Activated CD8-positive, alpha-beta memory T cell treated with anti-CD3 and anti-CD28 coated beads for 1 hour (primary cell): ENCODE results near the gene GOLIM4.
"Not testable (repeated sequence)": the region's sequence is repeated elsewhere in the genome, so short reads cannot be mapped to it uniquely, and the experiment has no call there.

ENCODE experiments used
- DNase-seq, 2 donors: peaks; one replicate each; pipeline ENCODE4 v3.0.0-alpha.2; 2020; ENCODE audit warnings: low read depth in 1 of 2; ENCODE audit errors: extremely low read depth in 1 of 2

The GOLIM4 gene, protein sequence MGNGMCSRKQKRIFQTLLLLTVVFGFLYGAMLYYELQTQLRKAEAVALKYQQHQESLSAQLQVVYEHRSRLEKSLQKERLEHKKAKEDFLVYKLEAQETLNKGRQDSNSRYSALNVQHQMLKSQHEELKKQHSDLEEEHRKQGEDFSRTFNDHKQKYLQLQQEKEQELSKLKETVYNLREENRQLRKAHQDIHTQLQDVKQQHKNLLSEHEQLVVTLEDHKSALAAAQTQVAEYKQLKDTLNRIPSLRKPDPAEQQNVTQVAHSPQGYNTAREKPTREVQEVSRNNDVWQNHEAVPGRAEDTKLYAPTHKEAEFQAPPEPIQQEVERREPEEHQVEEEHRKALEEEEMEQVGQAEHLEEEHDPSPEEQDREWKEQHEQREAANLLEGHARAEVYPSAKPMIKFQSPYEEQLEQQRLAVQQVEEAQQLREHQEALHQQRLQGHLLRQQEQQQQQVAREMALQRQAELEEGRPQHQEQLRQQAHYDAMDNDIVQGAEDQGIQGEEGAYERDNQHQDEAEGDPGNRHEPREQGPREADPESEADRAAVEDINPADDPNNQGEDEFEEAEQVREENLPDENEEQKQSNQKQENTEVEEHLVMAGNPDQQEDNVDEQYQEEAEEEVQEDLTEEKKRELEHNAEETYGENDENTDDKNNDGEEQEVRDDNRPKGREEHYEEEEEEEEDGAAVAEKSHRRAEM

DNA sequence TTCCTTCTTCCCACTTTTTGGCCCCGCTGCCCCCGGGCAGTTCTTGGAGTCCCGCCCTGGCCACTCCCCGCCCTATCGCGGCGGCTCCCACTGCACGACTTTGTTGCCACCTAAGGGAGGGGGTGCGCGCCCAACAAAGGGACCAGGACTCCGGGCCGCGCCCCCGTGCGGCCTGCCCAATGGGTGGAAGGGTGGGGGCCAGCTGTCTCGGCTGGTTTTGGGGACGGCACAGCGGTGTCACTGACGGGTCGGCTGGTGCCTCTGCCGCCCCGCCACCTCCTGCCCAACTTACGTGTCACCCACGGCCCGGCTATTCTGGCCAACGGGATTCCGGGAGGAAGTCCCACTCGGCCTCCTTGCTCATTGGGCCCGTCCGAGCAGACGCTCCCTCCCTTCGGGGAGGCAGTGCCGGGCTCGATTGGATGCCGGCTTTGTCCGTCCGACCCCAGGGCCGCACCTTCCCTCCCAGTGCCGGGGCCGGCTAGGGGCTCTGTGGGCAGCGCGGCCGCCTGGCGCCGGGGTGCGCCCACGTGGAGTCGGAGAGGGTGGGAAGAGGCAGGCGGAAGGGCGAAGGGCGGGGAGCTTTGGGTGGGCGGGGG lies at the start of gene GOLIM4:
Gene GOLIM4, minus strand, starts transcription at position 314 of the 599 bp plus-strand sequence. CDS start 639 bp downstream, outside the sequence.
- DNase-seq: peak in 1 of 2 donors; percentile 18

DNA sequence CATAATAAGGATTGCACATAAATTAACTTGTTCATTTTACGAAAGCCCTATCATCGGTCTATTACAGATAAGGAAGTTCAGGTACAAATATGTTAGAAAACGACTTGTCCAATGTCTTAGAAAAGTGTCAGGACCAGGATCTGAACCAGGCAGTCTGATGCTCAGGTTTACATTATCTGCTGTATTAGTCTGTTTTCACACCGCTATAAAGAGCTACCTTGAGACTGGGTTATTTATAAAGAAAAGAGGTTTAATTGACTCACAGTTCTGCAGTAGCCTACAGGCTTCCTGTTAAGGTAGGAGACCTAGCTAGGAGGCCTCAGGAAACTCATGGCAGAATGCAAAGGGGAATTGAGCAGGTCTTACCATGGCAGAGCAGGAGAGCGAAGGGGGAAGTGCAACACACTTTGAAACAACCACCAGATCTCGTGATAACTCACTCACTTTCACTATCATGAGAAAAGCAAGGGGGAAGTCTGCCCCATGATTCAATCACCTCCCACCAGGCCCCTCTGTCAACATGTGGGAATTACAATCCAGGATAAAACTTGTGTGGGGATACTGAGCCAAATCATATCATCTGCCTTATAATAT lies 45.8 kb upstream of the GOLIM4 start:
- DNase-seq: no peak

DNA sequence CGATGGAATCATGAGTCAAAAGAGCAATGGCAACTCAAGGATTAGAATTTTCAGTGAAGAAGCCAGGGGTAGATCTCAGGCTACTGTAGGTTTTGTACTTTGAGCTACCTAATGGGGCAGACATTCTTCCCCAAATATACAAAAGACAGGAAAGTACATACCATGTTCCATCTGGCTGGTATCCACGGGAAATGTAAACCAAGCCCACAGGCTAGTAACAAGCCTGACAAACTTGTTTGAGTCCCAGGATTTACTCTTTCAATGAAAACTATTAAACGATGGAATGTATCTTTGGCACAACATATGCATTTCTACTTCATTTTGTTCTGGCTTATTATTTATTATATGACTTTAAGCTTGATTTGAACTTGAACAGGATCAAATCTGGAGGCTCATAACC lies 44.2 kb upstream of the GOLIM4 start:
- no peak for DNase-seq

DNA sequence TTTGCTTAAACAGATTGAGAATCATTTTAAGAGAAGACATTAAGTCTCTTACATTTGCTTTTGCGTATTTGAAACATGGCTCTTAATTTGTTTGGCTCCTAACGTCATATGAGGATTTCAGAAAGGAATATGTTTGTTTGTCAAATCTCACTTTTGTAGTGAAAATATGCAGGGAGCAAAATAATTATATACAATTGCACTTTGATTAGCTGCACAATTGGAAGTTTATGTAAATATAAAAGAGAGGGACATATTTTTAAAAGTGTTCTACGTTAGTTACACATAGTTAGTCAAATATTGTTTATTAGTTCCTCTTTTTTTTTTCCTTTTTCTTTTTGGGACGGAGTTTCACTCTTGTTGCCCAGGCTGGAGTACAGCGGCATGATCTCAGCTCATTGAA lies 42.7 kb upstream of the GOLIM4 start:
- no peak for DNase-seq

DNA sequence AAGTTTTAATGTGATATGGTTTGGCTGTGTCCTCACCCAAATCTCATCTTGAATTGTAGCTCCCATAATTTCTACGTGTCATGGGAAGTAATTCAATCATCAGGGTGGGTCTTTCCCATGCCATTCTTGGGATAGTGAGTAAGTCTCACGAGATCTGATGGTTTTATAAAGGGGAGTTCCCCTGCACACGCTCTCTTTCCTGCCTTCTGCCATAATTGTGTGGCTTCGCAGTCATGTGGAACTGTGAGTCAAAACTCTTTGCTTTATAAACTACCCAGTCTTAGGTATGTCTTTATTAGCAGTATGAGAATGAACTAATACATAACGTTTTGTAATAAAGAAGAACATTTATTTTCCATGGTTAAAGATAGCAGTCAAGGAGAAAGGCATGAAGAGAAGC lies 39.2 kb upstream of the GOLIM4 start:
- no peak for DNase-seq

DNA sequence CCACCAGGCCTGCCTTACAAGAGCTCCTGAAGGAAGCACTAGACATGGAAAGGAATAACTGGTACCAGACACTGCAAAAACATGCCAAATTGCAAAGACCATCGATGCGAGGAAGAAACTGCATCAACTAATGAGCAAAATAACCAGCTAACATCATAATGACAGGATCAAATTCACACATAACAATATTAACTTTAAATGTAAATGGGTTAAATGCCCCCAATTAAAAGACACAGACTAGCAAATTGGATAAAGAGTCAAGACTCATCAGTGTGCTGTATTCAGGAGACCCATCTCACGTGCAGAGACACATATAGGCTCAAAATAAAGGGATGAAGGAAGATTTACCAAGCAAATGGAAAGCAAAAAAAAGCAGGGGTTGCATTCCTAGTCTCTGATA lies 34.5 kb upstream of the GOLIM4 start:
- DNase-seq: not testable (repeated sequence)

DNA sequence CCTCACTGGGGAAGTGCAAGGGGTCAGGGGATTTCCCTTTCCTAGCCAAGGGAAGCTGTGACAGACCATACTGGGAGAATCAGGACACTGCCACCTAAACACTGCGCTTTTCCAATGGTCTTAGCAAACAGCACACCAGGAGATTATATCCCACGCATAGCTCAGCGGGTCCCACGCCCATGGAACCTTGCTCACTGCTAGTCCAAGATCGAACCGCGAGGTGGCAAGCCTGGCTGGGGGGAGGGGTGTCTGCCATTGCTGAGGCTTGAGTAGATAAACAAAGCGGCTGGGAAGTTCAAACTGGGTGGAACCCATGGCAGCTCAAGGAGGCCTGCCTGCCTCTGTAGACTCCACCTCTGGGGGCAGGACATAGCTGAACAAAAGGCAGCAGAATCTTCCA lies 32.7 kb upstream of the GOLIM4 start:
- not testable (repeated sequence) for DNase-seq

DNA sequence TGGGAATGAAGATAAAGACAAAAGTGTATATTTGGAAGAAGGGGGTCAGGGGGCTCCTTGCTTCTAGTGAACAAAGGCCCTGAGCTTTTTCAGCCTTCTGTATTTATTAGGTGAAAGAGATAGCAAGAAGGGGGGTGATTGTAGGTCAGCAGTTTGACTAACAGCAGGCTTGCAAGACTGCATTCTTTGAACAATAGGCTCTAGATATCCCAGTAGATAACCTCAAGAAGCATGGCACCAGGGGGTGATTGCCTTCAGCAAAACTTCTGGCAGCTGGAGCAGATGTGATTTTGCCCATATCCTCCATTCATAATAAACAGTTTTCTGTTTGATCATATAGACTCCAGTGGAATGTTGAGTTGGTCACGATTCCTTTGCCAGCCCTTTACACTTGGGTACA lies 31.7 kb upstream of the GOLIM4 start:
- no peak for DNase-seq

DNA sequence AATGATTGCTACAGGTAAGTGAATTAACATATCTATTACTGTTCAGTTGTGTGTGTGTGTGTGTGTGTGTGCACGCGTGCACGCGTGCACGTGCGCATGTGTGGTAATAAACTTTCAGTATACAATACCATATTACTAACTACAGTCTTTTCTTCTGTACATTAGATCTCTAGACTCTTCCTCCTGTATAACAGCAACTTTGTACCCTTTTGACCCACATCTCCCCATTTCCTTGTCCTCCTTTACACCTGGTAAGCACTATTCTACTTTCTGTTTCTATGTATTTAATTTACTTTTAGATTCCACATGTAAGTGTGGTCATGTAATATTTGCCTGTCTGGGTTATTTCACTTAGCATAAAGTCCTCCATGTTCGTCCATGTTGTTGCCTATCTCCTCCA lies 29.1 kb upstream of the GOLIM4 start:
- DNase-seq: no peak

DNA sequence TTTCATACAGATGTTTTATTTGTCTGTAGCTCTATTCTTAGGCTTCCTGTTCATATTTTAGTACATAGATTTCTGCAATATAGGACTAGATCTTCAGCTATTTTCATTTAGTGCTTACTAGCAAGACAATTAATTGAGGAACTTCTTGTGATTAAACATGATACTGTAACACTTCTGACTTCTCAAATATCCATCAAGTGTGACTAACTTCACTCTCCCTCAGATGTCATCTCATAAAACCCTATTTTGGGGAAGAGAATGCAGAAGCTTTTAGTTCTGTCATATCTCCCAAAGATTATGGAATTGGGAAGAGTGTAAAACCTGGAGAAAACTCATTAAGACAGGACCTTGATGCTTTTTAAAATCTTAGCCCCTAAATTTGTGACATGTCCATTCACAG lies 28.6 kb upstream of the GOLIM4 start:
- no peak for DNase-seq

DNA sequence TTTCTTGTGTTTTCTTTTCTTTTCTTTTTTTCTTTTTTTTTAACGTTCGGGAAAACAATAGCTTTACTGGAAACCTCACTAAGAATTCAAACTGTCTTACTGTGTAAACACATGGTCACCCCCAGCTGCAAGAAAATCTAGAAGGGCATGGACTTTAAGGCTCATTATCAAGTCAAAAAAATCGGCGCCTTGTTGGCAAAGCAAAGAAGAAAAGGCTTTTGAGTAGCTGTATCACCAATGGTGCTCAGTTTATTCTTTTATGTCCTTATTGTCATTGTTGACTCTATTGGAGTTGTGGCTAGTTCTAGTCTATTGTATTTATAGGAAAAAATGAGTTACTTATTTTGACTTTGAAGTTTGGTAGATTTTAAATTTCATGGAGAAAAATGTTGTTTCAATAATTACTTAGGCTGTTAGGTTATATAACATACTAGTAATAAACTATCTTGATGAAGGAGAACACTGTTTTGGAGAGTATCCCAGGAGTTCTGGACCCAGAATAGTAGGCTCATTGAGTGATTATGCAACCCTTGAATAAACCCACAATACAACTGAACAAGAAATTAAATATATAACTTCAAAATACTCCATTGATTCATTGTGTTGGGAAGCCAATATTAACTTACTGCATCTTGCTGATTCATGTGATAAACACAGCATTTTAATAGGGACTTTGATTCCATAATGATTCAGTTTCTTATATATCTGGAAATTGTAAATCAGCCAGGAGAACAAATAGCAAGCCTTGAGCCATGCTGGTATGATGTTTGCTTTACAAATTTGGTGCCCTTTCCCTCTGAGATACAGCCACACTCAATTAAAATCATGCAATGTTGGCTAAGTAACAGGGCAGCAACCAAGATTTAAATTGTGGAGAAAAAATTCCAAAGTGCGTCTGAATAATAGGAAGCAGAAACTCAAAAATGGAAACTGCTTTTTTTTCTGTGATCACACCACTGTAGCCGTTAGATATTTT lies 27.8 kb upstream of the GOLIM4 start:
- no peak for DNase-seq

DNA sequence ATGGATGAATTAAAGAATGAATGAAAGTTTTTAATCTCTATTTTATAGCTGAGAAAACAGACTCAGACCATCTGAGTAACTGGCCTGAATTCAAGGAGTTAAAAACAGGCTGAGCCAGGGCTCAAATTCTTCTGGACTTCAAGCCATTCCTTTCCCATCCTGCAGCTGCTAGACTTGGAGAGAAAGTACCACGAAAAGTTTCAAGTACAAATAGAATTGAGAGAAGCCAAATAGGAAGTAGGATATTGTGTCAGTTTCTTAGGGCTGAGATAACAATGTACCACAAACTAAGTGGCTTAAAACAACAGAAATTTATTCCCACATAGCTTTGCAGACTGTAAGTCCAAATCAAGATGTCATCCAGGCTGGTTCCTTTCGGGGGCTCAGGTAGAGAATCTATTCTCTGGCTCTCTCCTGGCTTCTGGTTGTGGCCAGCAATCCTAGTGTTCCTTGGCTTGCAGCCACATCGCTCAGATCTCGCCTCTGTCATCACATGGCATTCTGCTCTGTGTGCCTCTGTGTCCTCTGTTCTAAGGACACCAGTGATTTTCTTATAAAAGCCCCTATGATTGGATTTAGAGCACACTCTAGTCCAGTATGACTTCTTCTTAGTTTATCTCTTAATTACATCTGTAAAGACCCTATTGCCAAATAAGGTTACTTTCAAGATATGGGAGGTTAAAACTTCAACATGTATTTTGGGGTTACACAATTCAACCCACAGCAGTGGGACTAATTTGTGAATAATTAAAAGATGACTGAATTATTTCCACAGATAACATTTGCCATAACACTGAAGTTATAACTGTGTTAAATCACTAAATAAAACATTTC lies 25.7 kb upstream of the GOLIM4 start:
- DNase-seq: no peak

DNA sequence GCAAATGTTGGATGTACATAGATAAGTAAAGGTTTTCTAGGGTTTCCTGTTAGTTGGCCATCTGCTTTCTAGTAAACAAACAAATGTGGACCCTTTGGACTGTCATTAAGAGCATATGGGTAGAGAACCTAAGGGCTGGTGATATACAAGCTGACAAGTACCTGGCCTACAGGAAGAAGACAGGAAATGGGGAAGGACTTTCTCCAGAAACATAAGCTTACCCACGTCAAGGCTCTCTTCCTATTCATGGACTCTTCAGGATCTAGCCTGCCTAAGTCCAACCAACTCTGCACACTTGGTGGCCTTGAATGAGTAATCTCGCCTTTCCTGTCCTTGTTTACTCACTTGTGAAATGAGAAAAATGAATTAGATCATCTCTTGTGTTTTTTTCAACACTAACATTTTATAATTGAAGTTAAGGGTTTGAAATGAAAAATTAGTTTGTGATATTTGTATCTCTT lies 22.2 kb upstream of the GOLIM4 start:
- DNase-seq: no peak

DNA sequence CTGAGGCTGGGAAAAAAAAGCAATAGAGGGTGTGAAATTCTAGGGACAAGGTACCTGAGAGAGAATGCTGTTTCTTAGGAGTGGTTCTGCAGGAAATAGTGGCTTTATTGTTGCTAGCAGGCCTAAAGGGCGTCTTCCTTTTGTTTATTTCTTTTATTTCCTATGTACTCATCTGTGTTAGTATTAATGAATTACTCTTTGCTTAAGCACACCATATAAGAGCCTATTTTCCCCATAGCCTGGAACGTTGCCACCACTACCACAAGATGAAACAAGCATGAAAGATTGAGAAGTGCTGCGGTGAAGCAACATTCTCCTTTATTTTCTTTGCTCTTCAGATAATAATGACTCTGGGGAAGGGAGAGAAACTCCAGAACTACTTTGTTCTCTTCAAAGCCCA lies 21.3 kb upstream of the GOLIM4 start:
- no peak for DNase-seq

DNA sequence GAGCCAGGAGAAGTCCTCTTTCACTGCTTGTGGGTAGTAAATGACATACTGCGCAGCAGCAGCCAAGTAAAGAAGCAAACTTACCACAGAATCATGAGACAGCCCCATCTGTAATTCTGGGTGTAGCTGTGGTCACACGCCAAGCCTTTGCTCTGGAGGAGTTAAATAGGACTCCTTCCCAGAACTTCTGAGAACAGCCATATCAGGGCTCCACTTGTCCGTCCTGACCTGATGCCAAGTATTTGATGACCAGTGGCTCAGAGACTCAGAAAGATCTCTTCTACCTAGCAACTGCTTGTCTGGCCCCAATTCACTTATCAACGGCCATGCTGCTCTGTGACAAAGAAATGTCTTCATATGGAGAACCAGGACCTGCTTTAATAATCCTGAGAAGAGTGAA lies 20.6 kb upstream of the GOLIM4 start:
- DNase-seq: no peak

DNA sequence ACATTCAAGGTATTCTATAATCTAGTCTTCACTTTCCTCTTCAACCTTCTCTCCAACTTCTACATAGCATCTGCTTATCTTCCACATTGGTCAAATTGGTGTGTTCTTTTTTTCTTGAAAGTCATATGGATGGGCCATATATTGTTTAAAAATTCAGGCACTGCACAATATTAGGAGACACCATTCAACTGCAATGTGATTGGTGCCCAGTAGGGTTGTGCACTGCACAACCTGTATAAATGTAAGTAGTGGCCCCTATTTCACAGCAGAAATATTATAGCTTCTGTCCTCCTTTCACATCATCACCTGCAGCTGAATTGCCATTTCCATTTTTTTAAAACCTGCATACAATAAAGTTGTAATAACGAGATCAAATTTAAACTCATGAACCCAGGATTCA lies 18.1 kb upstream of the GOLIM4 start:
- DNase-seq: no peak

DNA sequence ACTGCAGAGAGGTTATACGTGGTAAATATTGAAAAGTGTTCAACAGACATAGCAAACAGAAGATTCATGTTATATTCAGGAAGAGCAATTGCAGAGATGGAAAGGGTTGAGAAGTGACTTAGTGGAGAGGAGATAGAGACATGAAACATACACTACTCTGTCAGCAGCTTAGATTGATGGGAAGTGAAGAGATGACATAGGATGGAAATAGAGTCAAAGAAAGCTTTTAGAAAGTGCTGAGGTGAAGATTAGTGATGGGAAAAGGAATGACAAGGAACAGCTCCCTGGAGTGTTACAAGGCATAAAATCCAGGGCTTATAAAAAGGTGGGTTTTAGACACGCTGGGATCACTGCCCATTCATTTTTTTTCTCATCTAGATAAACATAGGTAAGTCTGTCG lies 17.2 kb upstream of the GOLIM4 start:
- DNase-seq: no peak

DNA sequence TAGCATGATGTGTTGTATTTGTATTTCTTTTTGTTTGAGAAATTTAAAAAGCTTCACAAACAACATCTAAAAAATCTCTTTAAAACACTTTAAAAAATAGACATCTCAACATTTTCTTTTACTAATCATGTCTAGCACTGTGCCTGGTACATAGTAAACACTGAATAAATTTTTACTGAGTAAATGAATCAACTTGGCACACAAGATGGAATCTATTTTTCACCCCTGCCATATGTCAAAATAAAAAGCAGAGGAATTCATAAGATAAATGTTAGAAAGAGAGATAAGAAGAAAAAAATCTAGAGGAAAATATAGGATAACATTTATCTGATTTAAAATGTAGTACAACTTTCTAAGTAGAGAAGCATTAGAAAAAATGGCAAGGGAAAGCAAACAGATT lies 8.6 kb upstream of the GOLIM4 start:
- no peak for DNase-seq

DNA sequence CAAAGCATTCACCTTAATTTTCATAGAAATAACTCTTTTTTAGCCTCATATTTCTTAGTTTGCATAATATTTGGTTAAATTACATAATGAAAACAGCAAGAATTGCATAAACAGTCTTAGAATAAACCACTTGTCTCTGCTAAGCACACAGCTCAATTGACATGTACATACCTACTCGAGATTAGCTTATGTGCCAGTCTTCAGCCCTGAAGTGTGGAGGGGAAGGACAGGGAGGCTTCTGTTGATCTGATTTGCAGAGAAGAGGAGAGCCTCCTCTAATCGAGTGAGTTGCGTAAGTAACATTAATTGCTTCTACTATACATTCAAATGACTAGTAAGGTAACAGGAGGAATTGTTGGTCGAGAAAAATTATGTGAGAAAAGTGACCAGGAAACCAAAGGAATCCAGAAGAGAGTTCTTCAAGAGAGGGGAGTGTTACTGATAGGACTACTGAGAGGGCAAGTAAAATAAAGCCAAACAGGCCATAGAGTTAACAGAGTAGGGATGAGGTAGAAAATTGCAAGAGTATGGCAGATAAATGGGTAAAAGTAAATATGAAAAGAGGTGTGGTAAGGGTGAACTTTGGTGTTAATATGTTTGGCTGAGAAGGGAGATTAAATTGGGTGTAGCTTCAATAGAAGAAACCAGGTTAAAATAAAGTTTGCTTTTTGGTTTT lies 7.1 kb upstream of the GOLIM4 start:
- no peak for DNase-seq
